Measurements from ENCODE around the gene C6orf141.

DNA sequence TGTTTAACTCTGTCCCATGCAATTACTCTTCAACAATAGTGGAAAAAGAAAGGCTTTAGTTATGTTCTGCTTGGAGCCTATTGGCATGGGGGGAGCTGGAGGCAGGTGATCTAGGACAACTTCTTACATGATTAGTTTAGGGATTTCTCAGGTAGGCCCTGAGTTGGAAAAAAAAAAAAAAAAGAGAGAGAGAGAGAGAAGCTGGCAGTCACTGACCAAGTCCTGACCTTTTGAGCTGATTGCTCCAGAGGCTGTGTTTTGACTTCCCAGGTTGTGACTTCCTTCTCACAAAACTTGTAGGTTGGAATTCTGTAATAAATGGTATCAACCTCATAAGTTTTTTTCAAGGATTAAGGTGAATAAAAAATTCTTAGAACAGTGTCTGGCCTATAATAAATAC lies 7.8 kb downstream of the C6orf141 start:
- TF ChIP-seq, protein P1, sequence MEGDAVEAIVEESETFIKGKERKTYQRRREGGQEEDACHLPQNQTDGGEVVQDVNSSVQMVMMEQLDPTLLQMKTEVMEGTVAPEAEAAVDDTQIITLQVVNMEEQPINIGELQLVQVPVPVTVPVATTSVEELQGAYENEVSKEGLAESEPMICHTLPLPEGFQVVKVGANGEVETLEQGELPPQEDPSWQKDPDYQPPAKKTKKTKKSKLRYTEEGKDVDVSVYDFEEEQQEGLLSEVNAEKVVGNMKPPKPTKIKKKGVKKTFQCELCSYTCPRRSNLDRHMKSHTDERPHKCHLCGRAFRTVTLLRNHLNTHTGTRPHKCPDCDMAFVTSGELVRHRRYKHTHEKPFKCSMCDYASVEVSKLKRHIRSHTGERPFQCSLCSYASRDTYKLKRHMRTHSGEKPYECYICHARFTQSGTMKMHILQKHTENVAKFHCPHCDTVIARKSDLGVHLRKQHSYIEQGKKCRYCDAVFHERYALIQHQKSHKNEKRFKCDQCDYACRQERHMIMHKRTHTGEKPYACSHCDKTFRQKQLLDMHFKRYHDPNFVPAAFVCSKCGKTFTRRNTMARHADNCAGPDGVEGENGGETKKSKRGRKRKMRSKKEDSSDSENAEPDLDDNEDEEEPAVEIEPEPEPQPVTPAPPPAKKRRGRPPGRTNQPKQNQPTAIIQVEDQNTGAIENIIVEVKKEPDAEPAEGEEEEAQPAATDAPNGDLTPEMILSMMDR (IDR thresholded peaks at IDR 0.05; ENCODE audit: insufficient read depth, low read length, poor library complexity, severe bottlenecking): no peak
- TF ChIP-seq EZH2phosphoT487 (conservative IDR thresholded peaks at IDR 0.05; ENCODE audit: low read length): no peak
